GM12878 (cell line): Measurements from ENCODE around the gene F10. TPM values are rescaled to one million over a fixed set of nuclear protein-coding genes. Genes with fewer than 3 reads are reported as not detected.

Source experiments
- ATAC-seq: fragments of 200-7000 bp; cut with Tn5 transposase; 3 replicates; pipeline ENCODE4 v1.9.1; 2020; ENCODE audit warnings: mild to moderate bottlenecking, moderate library complexity
- BruUV-seq: library from RNA; stranded (reverse); fragments of 400-500 nt; replicated peaks from 2 replicates; lab custom pipeline; 2021; lab: Mats Ljungman, UMichigan
- CTCF ChIA-PET: fragments of 300-600 bp; sonication (Branson Sonifier 250); formaldehyde crosslinking; extraction: SDS; loops from one replicate; lab custom pipeline; 2021; ENCODE audit warnings: inconsistent platforms; lab: Yijun Ruan, JAX
- POLR2A ChIA-PET: fragments of 350-600 bp; formaldehyde crosslinking; extraction: SDS; loops from one replicate; lab custom pipeline; 2021; ENCODE audit warnings: inconsistent platforms; lab: Charles Lee
- RAD21 ChIA-PET: fragments of 300-600 bp; sonication (Branson Sonifier 250); formaldehyde crosslinking; loops from one replicate; lab custom pipeline; 2023; ENCODE audit warnings: antibody characterized with exemption; ENCODE audit not compliant: unreplicated experiment; lab: Charles Lee
- SMC1A ChIA-PET: fragments of 300-600 bp; sonication (Branson Sonifier 250); formaldehyde crosslinking; loops from one replicate; lab custom pipeline; 2023; ENCODE audit not compliant: unreplicated experiment, uncharacterized antibody; lab: Charles Lee
- DNase-seq: peaks from one replicate; pipeline ENCODE4 v3.0.0-alpha.2; 2011; ENCODE audit warnings: low read depth, low spot score
- FAIRE-seq: peaks from 3 replicates; lab custom pipeline; 2011; peaks lifted over from hg19 to GRCh38; lab: Jason Lieb, UNC
- H2AFZ ChIP-seq: 2 replicates; pipeline ENCODE4 v1.6.0; 2011; ENCODE audit warnings: low read depth, low read length, control low read depth; ENCODE audit not compliant: control insufficient read depth
- H3K27ac ChIP-seq: 2 replicates; pipeline ENCODE4 v1.5.1; 2011; ENCODE audit warnings: control low read depth; ENCODE audit not compliant: control insufficient read depth, insufficient read depth
- H3K27me3 ChIP-seq, 2 experiments: replicated peaks in 1 of 2; 2 replicates each; pipeline versions ENCODE4 v1.6.0 to v1.6.1; 2011; ENCODE audit warnings: low read length in 1 of 2; ENCODE audit not compliant: control insufficient read depth in 2 of 2, insufficient read depth in 2 of 2
- H3K36me3 ChIP-seq, 2 experiments: 2 replicates each; pipeline ENCODE4 v1.5.1; 2011; ENCODE audit warnings: low read length in 1 of 2; ENCODE audit not compliant: control insufficient read depth in 2 of 2, insufficient read depth in 2 of 2
- H3K4me1 ChIP-seq: 2 replicates; pipeline ENCODE4 v1.6.1; 2011; ENCODE audit warnings: mild to moderate bottlenecking, low read length, moderate library complexity, mixed read lengths; ENCODE audit not compliant: control insufficient read depth, insufficient read depth
- H3K4me2 ChIP-seq: 2 replicates; pipeline ENCODE4 v1.6.0; 2011; ENCODE audit warnings: control low read depth; ENCODE audit not compliant: control insufficient read depth, insufficient read depth
- H3K4me3 ChIP-seq: fragments of 200-600 bp; sonication (generic); 2 replicates; pipeline ENCODE4 v1.5.1; 2016
- H3K79me2 ChIP-seq: 2 replicates; pipeline ENCODE4 v1.6.0; 2011; ENCODE audit warnings: low read length; ENCODE audit not compliant: control insufficient read depth, insufficient read depth
- H3K9ac ChIP-seq: 2 replicates; pipeline ENCODE4 v1.8.0; 2011; ENCODE audit warnings: low read length, control low read depth, mixed read lengths; ENCODE audit not compliant: control insufficient read depth, insufficient read depth
- H3K9me3 ChIP-seq: replicated peaks from 3 replicates; pipeline ENCODE4 v1.5.1; 2011; ENCODE audit warnings: mild to moderate bottlenecking, low read length; ENCODE audit not compliant: control insufficient read depth, insufficient read depth
- H4K20me1 ChIP-seq: 2 replicates; pipeline ENCODE4 v1.6.0; 2011; ENCODE audit not compliant: control insufficient read depth, insufficient read depth
- BCLAF1 ChIP-seq: fragments of 450-650 bp; IDR thresholded peaks from 2 replicates; pipeline ENCODE4 v1.6.1; 2017; ENCODE audit warnings: antibody characterized with exemption, mild to moderate bottlenecking, moderate library complexity
- IRF5 ChIP-seq: fragments of 450-650 bp; IDR thresholded peaks from 2 replicates; pipeline ENCODE4 v1.6.1; 2017; ENCODE audit warnings: borderline replicate concordance
- KLF5 ChIP-seq: fragments of 450-650 bp; IDR thresholded peaks from 2 replicates; pipeline ENCODE4 v1.6.1; 2014; ENCODE audit warnings: mild to moderate bottlenecking; ENCODE audit not compliant: partially characterized antibody
- MXI1 ChIP-seq: fragments of 150-350 bp; IDR thresholded peaks from 2 replicates; pipeline ENCODE4 v1.6.1; 2011; ENCODE audit warnings: low read depth, mild to moderate bottlenecking, inconsistent platforms, low read length, improper control_type of control experiment
- NKRF ChIP-seq: fragments of 450-650 bp; conservative IDR thresholded peaks from 2 replicates; pipeline ENCODE4 v1.6.1; 2017; ENCODE audit warnings: mild to moderate bottlenecking, moderate library complexity
- NR2F1 ChIP-seq: fragments of 450-650 bp; conservative IDR thresholded peaks from 2 replicates; pipeline ENCODE4 v1.6.1; 2017; ENCODE audit warnings: mild to moderate bottlenecking
- NRF1 ChIP-seq: conservative IDR thresholded peaks from 2 replicates; pipeline ENCODE4 v1.6.1; 2011; ENCODE audit warnings: mild to moderate bottlenecking, low read depth, low read length, improper control_type of control experiment
- POU2F2 ChIP-seq: IDR thresholded peaks from 3 replicates; pipeline ENCODE4 v1.6.1; 2011; ENCODE audit warnings: low read depth, mild to moderate bottlenecking, low read length, borderline replicate concordance
- RAD21 ChIP-seq: IDR thresholded peaks from 2 replicates; pipeline ENCODE4 v1.6.1; 2011; ENCODE audit warnings: mild to moderate bottlenecking, low read depth, low read length, moderate library complexity; ENCODE audit not compliant: insufficient read depth
- RUNX3 ChIP-seq: IDR thresholded peaks from 2 replicates; pipeline ENCODE4 v1.6.1; 2012; ENCODE audit warnings: low read length, inconsistent platforms
- SIX5 ChIP-seq: IDR thresholded peaks from 2 replicates; pipeline ENCODE4 v1.6.1; 2011; ENCODE audit warnings: mild to moderate bottlenecking, low read depth, low read length, moderate library complexity; ENCODE audit not compliant: severe bottlenecking
- SMAD1 ChIP-seq: fragments of 450-650 bp; IDR thresholded peaks from 2 replicates; pipeline ENCODE4 v1.6.1; 2018; ENCODE audit warnings: mild to moderate bottlenecking, low read depth; ENCODE audit not compliant: partially characterized antibody
- SRF ChIP-seq, 2 experiments: IDR thresholded peaks; 2 replicates each; pipeline ENCODE4 v1.6.1; 2011; ENCODE audit warnings: low read depth in 2 of 2, low read length in 2 of 2, mild to moderate bottlenecking in 1 of 2, moderate library complexity in 1 of 2
- TCF3 ChIP-seq: IDR thresholded peaks from 2 replicates; pipeline ENCODE4 v1.6.1; 2012; ENCODE audit warnings: low read depth, mild to moderate bottlenecking, low read length, borderline replicate concordance; ENCODE audit not compliant: insufficient read depth
- ZNF24 ChIP-seq: fragments of 450-650 bp; IDR thresholded peaks from 2 replicates; pipeline ENCODE4 v1.6.1; 2017; ENCODE audit warnings: antibody characterized with exemption, mild to moderate bottlenecking
- WGBS: methylation state at CpG from one replicate; pipeline ENCODE4 v1.1.6; 2016; ENCODE audit warnings: low lambda C conversion rate; ENCODE audit not compliant: insufficient replicate concordance, insufficient coverage; ENCODE audit errors: missing lambda C conversion rate; 5-methylcytosine and 5-hydroxymethylcytosine counted together
- in situ Hi-C: fragments of 300-500 bp; cut with MboI; formaldehyde crosslinking; loops from 9 replicates; pipeline ENCODE4 v1.14.3; 2018; ENCODE audit warnings: mixed read lengths
- intact Hi-C: fragments of 100-400 bp; cut with micrococcal nuclease; formaldehyde crosslinking; loops from one replicate; pipeline ENCODE4 v1.14.2; 2022; ENCODE audit not compliant: unreplicated experiment
- polyA plus RNA-seq, 11 experiments: library from polyadenylated mRNA; depleted of rRNA in 4 of 11; unstranded in 6 of 11; stranded (reverse) in 5 of 11; fragments of >200 nt; fragmentation: Nextera tagmentation in 4 of 11; fragmentation: Illumina TruSeq in 1 of 11; extraction: Ambion mirVana in 4 of 11; extraction: Trizol in 1 of 11; gene quantifications; 1 replicate in 1 of 11; 2 replicates in 10 of 11; pipeline versions ENCODE4 v1.2.1 to v1.2.3, GENCODE V29; 2011 to 2016; ENCODE audit warnings: inconsistent platforms in 2 of 11, missing spikeins in 2 of 11, low read depth in 1 of 11
- total RNA-seq, 4 experiments: library from RNA; depleted of rRNA in 3 of 4; stranded (reverse); fragments of >200 nt in 3 of 4; fragmentation: Illumina TruSeq in 1 of 4; extraction: Trizol in 1 of 4; gene quantifications; 2 replicates each; pipeline versions ENCODE4 v1.2.1 to v1.2.3, GENCODE V29; 2013 to 2021

The F10 gene
- total and polyA plus RNA-seq, 10 of the 15 experiments (the other 5 are each of a cell fraction or from before 2014, with no cell fraction given): not detected

GRCh38 chr13:113172419-113172926 lies 49.9 kb downstream of the F10 start:
- no peak overlapping the region for H3K4me3 ChIP-seq
- POLR2A ChIA-PET: interaction anchor here (0.6 kb wide), 1 partner anchor 97 kb away, joined by 6 read pairs; no protein-coding TSS in a partner anchor

More at GRCh38 chr13:113172419-113172926, 49.9 kb downstream of the F10 start:
- WGBS: 86% methylated on average over 9 of the region's 13 CpGs
- Histone ChIP-seq H3K4me2 (no peak overlapping the region), H3K36me3 (peaks cover 7 to 20% of the 10 kb centered on the region in 2 experiments), H3K79me2 (no peaks in the 10 kb centered on the region), H2AFZ (no peak overlapping the region), H3K9me3 (no peaks in the 10 kb centered on the region; the same call in 2 of the 3 replicates), H3K4me1 (no peaks in the 10 kb centered on the region), H3K9ac (no peak overlapping the region), H3K27me3 (no peaks in the 10 kb centered on the region), H3K27ac (no peak overlapping the region), H4K20me1 (no peaks in the 10 kb centered on the region)
- no TSS peak for BruUV-seq
- in situ Hi-C loops: no loop called here
- DNase-seq (no peak), FAIRE-seq (no peak), ATAC-seq (no peak)
- CTCF ChIA-PET: no interaction called here
- TF ChIP-seq SMAD1 (no peak), RUNX3 (no peak), BCLAF1 (no peak), MXI1 (no peak), NKRF (no peak), NRF1 (no peak), SIX5 (no peak), KLF5 (no peak), SRF (IDR thresholded peaks at IDR 0.05; ENCODE audit: low read depth in 2 of 2, low read length in 2 of 2) (no peak), RAD21 (no peak), TCF3 (no peak), ZNF24 (no peak), IRF5 (no peak), POU2F2 (no peak), NR2F1 (no peak)
- SMC1A ChIA-PET: no interaction called here
- RAD21 ChIA-PET: no interaction called here
- intact Hi-C loops: no loop called here
